Right hindlimb (tissue), 1 donor: ENCODE results near the gene MIF.
"Not testable (repeated sequence)": the region's sequence is repeated elsewhere in the genome, so short reads cannot be mapped to it uniquely, and the experiment has no call there.

ENCODE experiments used
- DNase-seq: peaks from one replicate; pipeline ENCODE4 v3.0.0-alpha.2; 2018

The MIF gene

DNA sequence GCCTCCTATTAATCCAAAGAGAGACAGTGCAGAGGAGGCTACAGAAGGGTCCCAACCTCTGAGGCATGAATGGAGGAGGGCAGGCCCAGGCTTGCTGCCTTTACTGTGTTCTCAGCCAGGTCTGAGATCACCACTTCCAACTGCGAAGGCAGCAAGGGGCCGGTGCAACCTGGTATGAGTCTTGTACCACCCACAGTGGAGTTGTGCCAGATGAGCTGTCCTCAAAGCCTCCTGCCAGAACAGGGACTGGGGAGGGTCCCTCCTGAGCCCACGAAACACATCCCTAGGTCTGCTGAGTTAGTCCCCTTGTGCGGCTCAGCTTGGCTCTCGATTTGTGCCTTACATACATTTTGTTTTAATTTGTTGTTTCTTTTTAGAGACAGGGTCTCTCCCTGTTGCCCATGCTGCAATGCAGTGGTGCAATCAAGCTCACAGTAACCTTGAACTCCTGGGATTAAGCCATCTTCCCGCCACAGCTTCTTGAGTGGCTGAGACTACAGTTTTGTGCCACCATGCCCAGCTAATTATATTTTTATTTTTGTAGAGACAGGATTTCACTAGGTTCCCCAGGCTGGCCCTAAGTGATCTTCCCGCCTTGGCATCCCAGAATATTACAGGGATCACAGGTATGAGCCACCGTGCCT is 9.3 kb downstream of the MIF start:
- DNase-seq: no peak

DNA sequence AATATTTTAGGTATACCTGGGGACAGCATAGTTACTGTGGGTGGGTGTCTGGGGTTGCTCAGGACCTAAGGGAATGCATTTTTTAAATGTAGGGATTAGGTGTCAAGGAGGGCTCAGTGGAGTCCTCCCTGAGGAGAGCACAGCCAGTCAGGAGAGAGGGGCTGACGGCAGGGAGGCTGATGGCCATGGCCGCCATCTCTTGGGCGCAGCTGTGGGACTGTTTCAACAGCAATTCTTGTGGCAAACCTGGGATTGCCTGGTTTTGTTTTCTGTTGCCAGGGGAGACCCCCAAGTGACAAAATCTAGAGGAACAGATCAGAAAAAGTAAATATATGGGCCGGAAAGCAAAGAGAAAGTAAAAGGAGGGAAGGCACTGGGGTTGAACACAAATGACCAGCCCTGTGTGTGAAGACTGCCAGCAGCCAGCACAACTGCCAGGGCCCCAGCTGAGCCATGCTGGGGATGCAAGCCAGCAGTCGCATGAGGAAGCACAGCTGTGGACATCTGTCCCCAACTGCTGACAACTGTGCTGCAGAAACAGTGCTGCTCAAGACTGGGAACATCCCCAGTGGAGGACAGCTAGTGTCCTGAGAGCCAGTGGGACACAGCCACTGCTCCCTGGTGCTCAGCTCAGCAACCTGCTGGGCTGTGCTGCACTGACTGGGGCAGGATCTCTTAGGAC is 10.5 kb downstream of the MIF start:
- peak; percentile 80 for DNase-seq

DNA sequence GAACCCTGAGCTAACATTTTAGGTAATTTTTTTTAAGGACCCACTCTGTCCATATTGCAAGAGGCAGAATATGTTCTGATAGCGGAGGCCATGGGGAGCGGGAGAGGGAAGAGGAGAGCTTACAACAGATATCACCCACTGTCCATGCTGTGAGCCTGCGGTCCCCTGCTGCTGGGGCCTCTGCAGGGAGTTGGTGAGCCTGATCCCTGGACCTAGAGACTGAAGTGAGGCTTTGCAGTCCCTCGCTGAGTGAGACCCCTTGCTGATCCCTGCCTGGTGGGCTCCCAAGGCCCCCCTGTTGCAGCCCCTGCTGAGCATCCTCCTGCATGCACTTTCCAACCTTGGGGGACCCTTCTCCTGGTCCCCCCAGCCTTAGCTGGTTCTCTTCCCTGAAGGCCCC is 12.5 kb downstream of the MIF start:
- DNase-seq: no peak

DNA sequence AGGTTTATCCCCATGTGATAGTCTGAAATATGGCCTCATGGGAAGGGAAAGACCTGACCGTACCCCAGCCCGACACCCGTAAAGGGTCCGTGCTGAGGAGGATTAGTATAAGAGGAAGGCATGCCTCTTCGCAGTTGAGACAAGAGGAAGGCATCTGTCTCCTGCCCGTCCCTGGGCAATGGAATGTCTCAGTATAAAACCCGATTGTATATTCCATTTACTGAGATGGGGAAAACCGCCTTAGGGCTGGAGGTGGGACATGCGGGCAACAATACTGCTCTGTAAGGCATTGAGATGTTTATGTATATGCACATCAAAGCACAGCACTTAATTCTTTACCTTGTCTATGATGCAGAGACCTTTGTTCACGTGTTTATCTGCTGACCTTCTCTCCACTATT is 13.2 kb downstream of the MIF start:
- DNase-seq: not testable (repeated sequence)

DNA sequence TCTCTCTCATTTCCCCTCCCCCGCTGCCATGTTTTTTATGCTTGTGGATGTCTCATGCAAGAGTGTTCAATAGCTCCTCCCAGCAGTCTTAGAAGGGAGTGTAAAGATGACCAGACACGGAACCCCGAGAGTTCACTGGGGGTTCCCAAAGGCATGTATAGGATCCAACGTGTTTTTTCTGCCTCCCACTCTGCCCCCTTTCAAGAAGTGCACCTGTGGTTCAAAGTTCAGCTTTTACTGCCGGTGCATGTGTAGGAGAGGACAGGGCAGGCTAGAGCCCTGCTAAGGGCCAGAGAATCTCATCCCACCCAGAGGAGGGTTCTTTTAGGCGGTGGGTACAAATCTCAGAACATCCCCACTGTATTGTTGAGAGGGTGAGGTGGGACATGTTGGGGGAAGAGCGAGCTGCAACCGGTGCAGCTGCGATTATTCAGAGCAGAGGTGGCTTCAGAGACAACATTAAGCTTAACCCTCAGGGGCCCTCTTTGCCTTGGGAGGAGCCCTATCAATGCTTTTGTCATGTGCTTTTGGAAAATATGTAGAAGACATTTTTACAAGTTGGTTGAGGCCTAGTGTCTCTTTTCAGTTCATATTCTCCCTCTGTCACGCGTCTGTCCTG is 14.5 kb downstream of the MIF start:
- DNase-seq: no peak

DNA sequence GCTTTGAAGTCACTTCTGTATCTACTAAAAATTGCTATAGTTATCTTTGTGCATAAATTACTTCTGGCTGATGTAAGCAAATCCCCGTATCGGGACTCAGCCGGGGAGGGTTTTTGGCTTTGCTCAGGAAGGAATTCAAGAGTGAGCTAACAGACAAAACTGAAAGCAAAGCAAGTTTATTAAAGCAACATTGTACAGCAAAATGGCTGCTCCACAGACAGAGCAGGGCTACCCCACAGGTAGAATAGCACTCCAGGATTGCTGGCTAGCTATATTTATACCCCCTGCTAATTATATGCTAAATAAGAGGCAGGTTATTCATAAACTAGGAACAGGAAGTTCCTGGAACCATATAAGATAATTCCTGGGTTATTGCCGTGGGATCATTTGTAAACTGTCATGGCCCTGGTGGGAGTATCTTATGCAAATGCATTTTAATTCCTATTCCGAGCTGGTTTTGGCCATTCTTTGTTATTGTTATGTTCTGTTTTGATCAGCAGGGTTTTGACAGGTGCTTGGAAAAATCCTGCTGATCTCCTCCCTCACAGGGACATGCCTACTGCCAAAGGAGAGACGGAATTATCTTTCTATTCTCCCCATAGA is 15.2 kb downstream of the MIF start:
- no peak for DNase-seq

DNA sequence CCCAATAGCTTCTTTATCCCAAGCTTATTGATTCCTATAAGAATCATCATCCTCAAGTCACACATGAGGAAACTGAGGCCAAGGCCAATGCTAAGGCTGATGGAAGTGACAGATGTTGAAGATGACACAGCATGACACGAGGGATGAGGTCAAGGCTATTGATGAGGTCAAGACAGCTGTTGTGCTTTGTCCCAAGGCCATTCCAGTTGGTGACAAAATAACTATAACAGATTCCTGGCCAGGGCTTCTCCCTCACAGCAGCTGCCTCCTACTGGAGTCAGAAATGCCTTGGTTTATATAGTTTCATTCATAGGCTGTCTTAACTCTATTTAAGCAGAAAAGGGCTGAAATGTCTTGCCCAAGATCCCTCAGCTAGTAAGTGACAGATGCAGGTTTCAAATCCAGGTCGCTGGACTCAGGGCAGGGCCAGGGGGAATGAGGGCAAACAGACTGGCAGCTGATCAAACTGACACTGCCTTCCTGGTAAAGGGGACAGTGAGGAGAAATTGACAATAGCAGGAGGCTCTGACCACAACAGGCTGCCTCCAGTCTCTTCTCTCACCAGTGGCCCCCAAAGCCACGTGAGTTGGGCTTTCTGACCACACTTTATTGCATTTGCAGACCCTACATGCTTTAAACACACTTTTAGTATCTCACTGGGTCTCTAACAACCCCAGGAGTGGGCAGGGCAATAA is 16.5 kb downstream of the MIF start:
- DNase-seq: no peak

DNA sequence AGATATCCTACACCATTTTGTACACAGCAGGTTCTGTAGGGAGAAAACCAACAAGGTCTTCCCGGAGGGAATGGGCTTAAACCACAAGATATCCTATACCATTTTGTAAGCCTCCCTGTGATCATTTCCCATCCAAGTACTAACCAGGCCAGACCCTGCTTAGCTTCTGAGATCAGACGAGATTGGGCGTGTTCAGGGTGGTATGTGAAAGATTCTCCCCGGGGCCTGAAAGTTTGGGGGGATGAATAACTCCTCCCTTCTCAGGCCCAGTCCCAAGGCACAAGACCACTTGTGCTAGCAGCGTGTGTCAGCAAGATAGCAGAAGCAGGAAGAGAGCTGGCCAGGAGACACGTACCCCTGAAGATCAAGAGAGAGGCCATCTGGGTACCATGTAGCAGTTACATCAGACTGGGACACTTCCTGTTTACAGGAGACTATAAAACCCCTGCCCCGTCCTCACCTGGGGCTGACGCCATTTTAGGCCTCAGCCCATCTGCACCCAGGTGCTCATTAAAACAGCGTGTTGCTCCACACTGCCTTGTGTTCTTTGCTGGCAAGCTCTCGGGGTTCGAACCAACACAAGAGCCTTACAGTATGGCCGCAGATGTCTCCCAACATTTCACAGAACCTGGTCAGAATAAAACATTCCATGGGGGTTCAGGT is 17.3 kb downstream of the MIF start:
- no peak for DNase-seq

DNA sequence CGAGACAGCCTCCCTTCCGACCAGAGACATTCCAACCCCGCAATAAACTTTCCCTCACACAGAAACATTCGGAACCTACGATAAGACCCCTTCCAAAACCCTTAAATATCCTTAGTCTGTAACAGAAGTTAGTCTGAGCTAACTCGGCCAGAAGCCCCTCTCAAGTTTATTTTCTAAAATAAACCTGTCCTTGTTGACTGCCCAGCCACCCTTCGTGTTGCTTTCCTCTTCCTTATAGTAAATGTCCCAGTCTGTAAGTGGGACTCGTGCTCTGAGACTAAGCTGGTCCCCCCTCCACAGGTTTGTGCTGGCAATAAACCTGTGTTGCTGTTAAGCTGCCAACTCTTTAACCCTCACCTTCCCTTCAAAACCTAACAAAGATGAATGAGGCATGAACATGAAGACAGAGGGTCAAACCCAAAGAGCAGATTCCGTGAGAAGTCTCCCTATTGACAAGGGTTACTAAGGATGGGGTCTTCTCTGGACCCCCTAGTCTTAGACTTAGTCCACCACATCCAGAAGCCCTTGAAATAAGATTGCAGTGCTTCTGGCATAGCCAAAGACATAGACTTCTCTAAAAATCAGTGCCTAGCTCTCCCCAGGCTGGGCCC is 18.2 kb downstream of the MIF start:
- no peak for DNase-seq

DNA sequence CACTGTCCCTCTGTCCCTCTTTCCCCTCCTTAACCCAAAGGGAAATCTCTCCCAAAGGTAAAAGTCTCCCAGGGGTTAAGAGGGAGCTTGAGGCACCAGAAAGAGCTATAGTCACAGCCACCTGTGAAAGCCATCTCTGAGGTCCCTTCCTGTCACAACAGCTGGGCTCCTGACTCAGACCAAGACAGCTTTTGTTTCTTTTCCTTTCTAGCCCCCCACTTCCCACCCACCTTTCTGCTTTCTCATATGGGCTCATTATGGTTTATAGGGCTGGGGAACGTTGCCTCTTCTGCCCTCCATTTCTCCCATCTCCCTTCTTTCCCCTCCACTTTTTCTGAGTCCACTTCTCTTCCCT is 19.1 kb downstream of the MIF start:
- no peak for DNase-seq

DNA sequence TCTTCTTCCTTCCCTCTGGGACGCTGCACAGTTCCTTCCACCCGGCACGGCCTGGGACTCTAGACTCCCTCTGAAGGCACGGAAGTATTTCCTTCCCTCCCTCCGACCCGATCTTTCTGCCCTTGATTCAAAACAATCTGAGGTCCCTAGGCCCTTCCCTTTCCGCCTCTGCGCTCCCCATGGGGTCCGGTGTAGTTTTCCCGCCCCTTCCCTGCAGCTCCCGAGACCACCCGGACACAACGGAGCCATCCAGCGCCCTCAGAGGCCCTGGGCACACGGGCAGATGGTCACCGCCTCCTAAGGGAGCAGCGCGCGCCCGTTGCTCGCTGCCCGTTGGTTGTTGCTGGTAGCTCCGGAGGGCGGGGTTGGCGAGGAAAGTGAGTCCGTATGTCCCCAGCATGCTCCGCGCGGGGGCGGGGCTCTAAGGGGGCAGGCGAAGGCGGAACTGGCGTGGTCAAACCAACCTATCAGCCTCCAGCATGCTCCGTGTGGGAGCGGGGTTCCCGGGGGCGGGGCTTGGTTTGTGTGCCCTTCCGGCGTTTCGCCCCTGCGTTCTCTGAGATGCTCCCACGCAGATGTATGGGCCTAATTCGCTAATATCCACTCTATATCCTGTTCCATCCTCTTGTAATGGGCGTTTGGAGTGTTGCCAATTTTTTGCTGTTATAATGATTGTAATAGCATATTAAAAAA is 19.6 kb downstream of the MIF start:
- peak; percentile 100 for DNase-seq

DNA sequence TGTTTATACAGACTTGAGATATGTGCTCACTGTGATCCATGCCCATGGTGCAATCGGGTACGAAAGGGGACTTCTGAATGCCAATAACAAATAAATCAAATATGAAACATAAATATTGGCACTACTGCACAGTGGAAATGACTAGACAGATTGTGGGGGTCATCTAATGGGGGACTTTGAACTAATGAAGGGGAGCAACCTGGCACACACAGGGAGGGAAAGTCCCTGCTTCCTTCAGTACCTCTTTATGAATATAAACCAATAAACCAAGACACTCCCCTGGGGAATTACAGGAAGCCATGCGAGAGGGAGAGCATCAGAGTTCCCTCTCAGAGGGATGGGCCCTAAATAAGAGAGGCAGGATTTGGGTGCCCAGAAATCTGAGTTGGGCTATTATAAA is 21.1 kb downstream of the MIF start:
- DNase-seq: no peak

DNA sequence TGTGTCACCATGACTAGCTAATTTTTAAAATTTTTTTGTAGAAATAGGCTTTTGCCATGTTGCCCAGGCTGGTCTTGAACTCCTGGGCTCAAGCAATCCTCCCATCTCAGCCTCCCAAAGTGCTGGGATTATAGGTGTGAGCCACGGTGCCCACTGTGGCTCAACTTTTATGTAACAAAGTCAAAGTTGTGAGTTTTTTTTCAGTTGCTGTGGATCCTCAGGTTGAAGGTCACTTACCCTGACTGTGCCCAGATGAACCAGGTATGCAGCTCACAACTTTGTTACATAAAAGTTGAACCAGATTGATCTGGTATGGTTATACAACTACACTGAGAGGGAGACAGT is 26.1 kb downstream of the MIF start:
- not testable (repeated sequence) for DNase-seq

DNA sequence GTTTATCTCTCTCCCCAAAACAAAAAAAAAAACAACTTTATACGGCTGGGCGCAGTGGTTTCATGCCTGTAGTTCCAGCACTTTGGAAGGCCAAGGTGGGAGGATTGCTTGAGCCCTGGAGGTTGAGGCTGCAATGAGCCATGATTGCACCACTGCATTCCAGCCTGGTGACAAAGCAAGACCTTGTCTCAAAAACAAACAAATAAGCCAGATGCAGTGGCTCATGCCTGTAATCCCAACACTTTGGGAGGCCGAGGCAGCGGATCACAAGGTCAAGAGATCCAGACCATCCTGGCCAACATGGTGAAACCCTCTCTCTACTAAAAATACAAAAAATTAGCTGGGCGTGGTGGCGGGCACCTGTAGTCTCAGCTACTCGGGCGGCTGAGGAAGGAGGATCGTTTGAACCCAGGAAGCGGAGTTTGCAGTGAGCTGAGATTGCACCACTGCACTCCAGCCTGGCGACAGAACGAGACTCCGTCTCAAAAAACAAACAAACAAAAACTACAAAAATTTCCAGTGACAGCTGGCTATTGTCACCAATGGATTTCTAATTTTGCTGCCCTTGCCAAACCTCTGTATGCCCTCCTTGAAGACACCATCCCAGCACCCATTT is 27.5 kb downstream of the MIF start:
- DNase-seq: not testable (repeated sequence)

DNA sequence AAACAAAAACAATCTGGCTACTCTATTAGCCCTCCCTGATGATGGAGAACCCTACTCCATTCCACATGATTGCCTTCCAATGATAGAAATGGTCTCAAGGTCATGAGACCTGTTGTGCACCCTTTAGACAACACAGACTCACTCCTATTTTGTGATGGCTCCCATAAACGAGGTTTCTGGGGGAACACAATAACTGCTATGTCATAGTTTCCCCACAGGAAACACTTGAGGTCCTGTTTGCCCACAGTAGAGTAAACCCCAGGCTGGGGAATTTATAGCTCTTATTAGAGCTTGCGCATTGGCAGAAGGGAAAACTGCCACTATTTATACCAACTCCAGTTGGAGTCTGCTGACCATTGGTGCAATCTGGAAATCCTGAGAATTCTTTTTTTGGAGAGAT is 28.7 kb downstream of the MIF start:
- DNase-seq: no peak

DNA sequence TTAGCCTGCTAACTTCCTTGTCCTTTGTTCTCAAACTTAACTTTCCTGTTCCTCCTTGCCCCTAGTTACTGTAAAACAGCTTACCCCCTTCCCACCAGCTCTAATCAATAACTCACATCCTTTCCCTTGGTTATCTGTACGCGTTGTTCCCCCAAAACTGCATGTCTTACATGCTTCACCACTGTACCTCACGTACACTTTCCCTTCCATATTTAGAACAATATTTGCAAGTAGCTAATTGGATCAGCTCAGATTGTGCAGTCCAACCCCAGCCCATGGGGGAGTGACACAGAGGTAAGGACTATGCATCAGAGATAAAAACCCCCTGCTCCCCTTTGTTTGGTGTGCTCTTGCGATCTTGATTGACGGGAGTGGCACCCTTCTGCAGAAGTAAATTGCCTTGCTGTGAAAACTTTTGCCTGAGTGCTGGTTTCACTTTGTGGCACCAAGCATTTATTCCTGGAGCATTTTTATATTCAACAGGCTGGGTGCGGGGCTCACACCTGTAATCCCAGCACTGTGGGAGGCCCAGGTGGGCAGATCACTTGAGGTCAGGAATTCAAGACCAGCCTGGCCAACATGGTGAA is 30.9 kb downstream of the MIF start:
- no peak for DNase-seq

DNA sequence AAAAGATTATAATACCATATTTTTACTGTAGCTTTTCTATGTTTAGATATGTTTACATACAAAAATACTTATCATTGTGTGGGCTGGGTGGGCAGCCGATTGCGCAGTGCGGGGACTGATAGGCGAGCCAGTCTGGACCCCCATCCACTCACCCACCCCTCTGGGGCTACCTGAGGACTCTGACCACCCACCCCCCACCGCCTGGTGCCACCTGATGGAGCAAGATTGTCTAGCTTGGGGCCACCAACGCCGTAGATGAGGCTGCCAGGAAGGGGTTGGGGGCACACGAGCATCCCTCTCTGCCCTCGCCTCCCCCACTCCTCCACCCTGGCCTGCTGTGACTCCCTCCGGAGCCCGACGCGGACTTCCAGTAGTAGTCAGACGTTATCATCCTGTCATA is 32.4 kb downstream of the MIF start:
- DNase-seq: no peak

DNA sequence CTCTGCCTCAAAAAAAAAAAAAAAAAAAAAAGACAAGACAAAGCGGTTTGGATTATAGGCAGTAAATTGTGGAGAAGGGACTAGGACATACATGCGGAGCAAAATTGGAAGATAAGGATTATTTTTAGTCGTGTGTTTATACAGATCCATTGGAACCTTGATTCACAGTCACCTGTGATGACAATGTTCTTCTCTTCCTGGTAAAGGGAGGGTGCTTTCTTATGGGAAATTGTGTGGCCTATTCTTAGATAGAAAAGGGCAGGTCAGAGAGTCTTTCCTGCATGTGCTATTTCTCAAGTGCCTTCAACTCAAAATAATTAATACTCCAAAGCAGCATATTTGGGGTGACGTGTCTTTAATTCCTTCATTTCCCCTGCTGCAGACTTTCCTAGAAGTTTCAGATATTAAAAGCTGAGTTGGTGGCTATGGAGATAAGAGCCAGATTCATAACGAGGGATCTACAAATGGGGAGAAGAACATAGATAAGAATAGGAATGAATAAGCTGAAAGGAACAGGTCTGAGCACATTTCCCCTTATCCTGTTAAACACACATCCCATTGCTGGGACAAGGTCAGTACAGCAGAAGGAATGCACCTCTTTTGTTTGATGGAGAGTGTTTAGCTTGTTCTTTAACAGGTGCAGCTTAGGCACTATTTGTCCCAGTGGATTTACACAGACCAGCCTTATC is 44.3 kb downstream of the MIF start:
- DNase-seq: no peak

DNA sequence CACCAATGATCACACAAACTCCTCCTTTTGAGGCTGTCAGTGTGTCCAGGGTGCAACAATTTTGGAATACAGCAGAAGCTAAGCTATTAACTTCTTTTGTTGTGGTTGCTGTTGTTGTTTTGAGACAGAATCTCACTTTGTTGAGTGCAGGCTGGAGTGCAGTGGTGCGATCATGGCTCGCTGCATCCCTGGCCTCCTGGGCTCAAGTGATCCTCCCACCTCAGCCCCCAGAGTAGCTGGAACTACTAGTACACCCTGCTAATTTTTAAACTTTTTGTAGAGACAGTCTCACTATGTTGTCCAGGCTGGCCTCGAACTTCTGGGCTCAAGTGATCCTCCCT is 44.8 kb downstream of the MIF start:
- no peak for DNase-seq

DNA sequence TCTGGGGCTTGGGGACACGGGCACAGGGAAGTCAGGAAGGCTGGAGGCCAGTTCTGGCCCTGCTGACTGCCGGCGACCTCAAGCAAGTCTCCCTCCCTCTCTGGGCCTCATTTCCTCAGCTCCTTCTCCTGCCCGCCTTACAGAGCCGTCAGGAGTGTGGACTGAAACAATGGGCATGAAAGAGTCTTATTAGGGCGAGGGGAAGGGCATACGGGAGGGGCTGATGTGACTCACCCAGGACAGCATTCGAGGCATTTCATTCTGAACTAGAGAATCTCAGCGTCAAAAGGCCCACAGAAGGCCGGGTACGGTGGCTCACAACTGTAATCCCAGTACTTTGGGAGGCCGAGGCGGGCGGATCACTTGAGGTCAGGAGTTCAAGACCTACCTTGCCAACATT is 46.0 kb downstream of the MIF start:
- not testable (repeated sequence) for DNase-seq
